ENCODE data around the gene EVC2. TPM values are rescaled to one million over a fixed set of nuclear protein-coding genes. Genes with fewer than 3 reads are reported as not detected.

EVC2 gene
- total and polyA plus RNA-seq, 12 donors: 0.66 to 3.4 (median 1.7) TPM

GRCh38 chr4:5705647-5706320, 2.6 kb downstream of the EVC2 start:
- no peak overlapping the region for H3K27ac ChIP-seq
- H3K4me3 ChIP-seq: no peak overlapping the region
- H3K9me3 ChIP-seq (replicated peaks in 1 of 3): no peaks in the 10 kb centered on the region
- H3K27me3 ChIP-seq: no peaks in the 10 kb centered on the region
- intact Hi-C loops (cut with DNase I): no loop called here
- H3K4me1 ChIP-seq (replicated peaks in 1 of 2): peaks cover 0 to 12% of the 10 kb centered on the region in 2 donors
- TF ChIP-seq, protein P1, sequence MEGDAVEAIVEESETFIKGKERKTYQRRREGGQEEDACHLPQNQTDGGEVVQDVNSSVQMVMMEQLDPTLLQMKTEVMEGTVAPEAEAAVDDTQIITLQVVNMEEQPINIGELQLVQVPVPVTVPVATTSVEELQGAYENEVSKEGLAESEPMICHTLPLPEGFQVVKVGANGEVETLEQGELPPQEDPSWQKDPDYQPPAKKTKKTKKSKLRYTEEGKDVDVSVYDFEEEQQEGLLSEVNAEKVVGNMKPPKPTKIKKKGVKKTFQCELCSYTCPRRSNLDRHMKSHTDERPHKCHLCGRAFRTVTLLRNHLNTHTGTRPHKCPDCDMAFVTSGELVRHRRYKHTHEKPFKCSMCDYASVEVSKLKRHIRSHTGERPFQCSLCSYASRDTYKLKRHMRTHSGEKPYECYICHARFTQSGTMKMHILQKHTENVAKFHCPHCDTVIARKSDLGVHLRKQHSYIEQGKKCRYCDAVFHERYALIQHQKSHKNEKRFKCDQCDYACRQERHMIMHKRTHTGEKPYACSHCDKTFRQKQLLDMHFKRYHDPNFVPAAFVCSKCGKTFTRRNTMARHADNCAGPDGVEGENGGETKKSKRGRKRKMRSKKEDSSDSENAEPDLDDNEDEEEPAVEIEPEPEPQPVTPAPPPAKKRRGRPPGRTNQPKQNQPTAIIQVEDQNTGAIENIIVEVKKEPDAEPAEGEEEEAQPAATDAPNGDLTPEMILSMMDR (IDR thresholded peaks at IDR 0.05): no peak
- no peak for TF ChIP-seq POLR2A (IDR thresholded peaks at IDR 0.05)
- DNase-seq: no peak
- WGBS, 4 donors: 84 to 95% (median 86%) methylated on average over 5 of the region's 5 CpGs
- no peaks in the 10 kb centered on the region for H3K36me3 ChIP-seq (replicated peaks in 1 of 2)

DNA sequence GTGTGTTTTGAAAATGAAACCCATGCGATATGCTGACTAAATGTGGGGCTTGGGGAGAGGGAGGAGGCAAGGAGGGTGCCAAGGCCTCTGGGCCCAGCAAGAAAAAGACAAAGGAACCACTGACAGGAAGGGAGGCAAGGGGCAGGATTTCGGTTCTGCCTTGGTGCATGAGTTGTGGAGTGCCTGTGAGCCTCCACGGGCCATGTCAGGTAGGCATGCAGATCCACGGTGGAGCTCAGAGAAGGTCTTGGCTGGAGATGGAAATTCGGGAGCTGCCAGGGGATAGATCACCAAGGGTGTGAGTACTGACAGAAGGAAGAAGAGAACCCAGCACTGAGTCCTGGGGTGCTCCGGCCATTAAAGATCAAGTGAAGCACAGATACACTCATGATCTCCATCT, 4.1 kb downstream of the EVC2 start:
- Histone ChIP-seq H3K9me3 (replicated peaks in 1 of 3) (no peaks in the 10 kb centered on the region), H3K4me1 (replicated peaks in 1 of 2) (peaks cover 0 to 12% of the 10 kb centered on the region in 2 donors), H3K36me3 (replicated peaks in 1 of 2) (no peaks in the 10 kb centered on the region), H3K4me3 (no peak overlapping the region), H3K27me3 (no peaks in the 10 kb centered on the region), H3K27ac (no peak overlapping the region)
- DNase-seq: no peak
- TF ChIP-seq, protein P1 (IDR thresholded peaks at IDR 0.05): no peak
- TF ChIP-seq POLR2A (IDR thresholded peaks at IDR 0.05): no peak
- intact Hi-C loops (cut with DNase I): no loop called here
- WGBS, 4 donors: 86 to 96% (median 91%) methylated on average over 6 of the region's 6 CpGs

- 95 to 99% (median 96%) methylated on average over 5 of the region's 5 CpGs for WGBS, 4 donors
Observed at GRCh38 chr4:5703831-5704230, 4.5 kb downstream of the EVC2 start.

GRCh38 chr4:5701971-5702370, 6.4 kb downstream of the EVC2 start:
- H3K4me3 ChIP-seq: no peak overlapping the region
- WGBS, 4 donors: 90 to 99% (median 93%) methylated on average over 8 of the region's 8 CpGs
- DNase-seq: no peak
- H3K27ac ChIP-seq: no peak overlapping the region
- intact Hi-C loops (cut with DNase I): no loop called here
- H3K36me3 ChIP-seq (replicated peaks in 1 of 2): no peaks in the 10 kb centered on the region
- H3K4me1 ChIP-seq (replicated peaks in 1 of 2): no peaks in the 10 kb centered on the region
- no peaks in the 10 kb centered on the region for H3K9me3 ChIP-seq (replicated peaks in 1 of 3)
- H3K27me3 ChIP-seq: no peaks in the 10 kb centered on the region
- TF ChIP-seq POLR2A (IDR thresholded peaks at IDR 0.05): no peak
- TF ChIP-seq, protein P1 (IDR thresholded peaks at IDR 0.05): no peak

More at GRCh38 chr4:5703831-5704230, 4.5 kb downstream of the EVC2 start:
- peaks cover 0 to 11% of the 10 kb centered on the region in 2 donors for H3K4me1 ChIP-seq (replicated peaks in 1 of 2)
- no peak overlapping the region for H3K4me3 ChIP-seq
- TF ChIP-seq, protein P1 (IDR thresholded peaks at IDR 0.05): no peak
- no peak for TF ChIP-seq POLR2A (IDR thresholded peaks at IDR 0.05)
- intact Hi-C loops (cut with DNase I): no loop called here
- DNase-seq: no peak
- H3K27me3 ChIP-seq: no peaks in the 10 kb centered on the region
- H3K9me3 ChIP-seq (replicated peaks in 1 of 3): no peaks in the 10 kb centered on the region
- H3K27ac ChIP-seq: no peak overlapping the region
- no peaks in the 10 kb centered on the region for H3K36me3 ChIP-seq (replicated peaks in 1 of 2)
